ENCODE data around the gene NIPAL4. TPM values are rescaled to one million over a fixed set of nuclear protein-coding genes. Genes with fewer than 3 reads are reported as not detected.

Gene NIPAL4
- total and polyA plus RNA-seq, 2 donors (not counting 3 experiments of a cell fraction or from before 2014, with no cell fraction given): not detected

DNA sequence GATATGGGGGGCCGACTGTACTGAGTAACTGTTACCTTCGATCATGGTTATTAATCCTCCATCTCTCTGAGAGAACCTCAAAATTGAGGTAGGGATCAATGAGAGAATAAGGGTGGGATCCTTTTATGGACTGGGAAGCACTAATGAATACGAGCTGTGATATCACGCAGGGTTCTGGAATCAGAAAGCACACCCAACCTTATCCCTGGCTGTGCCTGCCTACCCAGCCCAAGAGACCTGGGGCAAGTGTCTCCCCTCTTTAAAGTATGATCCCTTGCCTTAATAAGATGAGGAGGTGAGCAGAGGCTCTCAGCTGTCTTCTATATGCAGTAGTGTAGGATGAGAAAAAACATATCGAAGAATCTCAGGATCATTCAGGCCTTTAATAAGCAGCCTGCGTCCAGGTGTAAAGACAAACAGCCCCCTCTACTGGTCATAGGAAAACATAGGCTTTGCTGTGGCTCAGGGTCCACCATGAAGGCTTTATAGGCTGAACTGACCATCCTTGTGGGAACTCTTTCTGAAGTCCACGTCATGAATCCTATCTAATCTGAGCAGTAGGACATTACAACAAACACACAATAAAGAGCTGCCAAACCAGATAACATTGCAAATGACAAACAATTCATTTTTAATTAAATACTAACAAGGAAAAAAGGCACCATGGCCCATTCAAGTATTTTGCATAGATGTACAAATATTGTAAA, 16.8 kb downstream of the NIPAL4 start:
- Histone ChIP-seq H3K9me1 (replicated peaks; ENCODE audit: control insufficient read depth, extremely low read depth, insufficient read depth, low read length) (no peaks in the 10 kb centered on the region), H3K9me3 (replicated peaks; ENCODE audit: control insufficient read depth, insufficient read depth, low read length) (no peaks in the 10 kb centered on the region), H3K4me2 (ENCODE audit: insufficient read depth, low read length) (no peak overlapping the region), H2AFZ (ENCODE audit: low read depth, low read length) (no peak overlapping the region), H3K9ac (replicated peaks; ENCODE audit: extremely low read depth, insufficient read depth, low read length) (no peak overlapping the region), H3K27ac (ENCODE audit: insufficient read depth, low read depth, low read length) (no peak overlapping the region), H3K27me3 (ENCODE audit: control insufficient read depth in 2 of 2, insufficient read depth in 2 of 2, low read length in 2 of 2) (peaks cover 0 to 2% of the 10 kb centered on the region in 2 experiments), H3K36me3 (ENCODE audit: control insufficient read depth in 2 of 2, extremely low read depth in 1 of 2, insufficient read depth in 2 of 2, low read length in 2 of 2) (no peaks in the 10 kb centered on the region), H3K4me3 (replicated peaks in 1 of 3; ENCODE audit: insufficient read depth in 1 of 3, low read depth in 1 of 3, low read length in 3 of 3) (no peak overlapping the region), H3K4me1 (ENCODE audit: control insufficient read depth, extremely low read depth, insufficient read depth, low read length) (peaks cover 6% of the 10 kb centered on the region), H4K20me1 (replicated peaks; ENCODE audit: control insufficient read depth, extremely low read depth, insufficient read depth, low read length) (no peaks in the 10 kb centered on the region), H3K79me2 (ENCODE audit: control insufficient read depth, insufficient read depth, low read length) (no peaks in the 10 kb centered on the region)
- BruUV-seq (replicated peaks): no TSS peak
- FAIRE-seq: peak; percentile 92
- CTCF ChIA-PET: interaction anchor here (0.6 to 6.1 kb wide), 9 partner anchors 31 to 242 kb away, joined by 3 to 44 read pairs (median 4); a partner anchor contains a TSS
- TF ChIP-seq EZH2 (IDR thresholded peaks at IDR 0.05; ENCODE audit: borderline replicate concordance, low read depth, low read length, severe bottlenecking): no peak
- TF ChIP-seq, protein P1, sequence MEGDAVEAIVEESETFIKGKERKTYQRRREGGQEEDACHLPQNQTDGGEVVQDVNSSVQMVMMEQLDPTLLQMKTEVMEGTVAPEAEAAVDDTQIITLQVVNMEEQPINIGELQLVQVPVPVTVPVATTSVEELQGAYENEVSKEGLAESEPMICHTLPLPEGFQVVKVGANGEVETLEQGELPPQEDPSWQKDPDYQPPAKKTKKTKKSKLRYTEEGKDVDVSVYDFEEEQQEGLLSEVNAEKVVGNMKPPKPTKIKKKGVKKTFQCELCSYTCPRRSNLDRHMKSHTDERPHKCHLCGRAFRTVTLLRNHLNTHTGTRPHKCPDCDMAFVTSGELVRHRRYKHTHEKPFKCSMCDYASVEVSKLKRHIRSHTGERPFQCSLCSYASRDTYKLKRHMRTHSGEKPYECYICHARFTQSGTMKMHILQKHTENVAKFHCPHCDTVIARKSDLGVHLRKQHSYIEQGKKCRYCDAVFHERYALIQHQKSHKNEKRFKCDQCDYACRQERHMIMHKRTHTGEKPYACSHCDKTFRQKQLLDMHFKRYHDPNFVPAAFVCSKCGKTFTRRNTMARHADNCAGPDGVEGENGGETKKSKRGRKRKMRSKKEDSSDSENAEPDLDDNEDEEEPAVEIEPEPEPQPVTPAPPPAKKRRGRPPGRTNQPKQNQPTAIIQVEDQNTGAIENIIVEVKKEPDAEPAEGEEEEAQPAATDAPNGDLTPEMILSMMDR (IDR thresholded peaks at IDR 0.05; ENCODE audit: extremely low read depth in 1 of 2, insufficient read depth in 1 of 2, low read depth in 1 of 2, low read length in 2 of 2): peak; percentile 73 to 77
- DNase-seq (ENCODE audit: low read depth, low spot score): peak; percentile 67
- intact Hi-C loops (cut with micrococcal nuclease): loop anchor here (1.0 to 2.0 kb wide), 6 partner anchors 46 to 241 kb away; no protein-coding TSS in a partner anchor
- POLR2A ChIA-PET: interaction anchor here (0.7 kb wide), 1 partner anchor 107 kb away, joined by 4 read pairs; no protein-coding TSS in a partner anchor
- dilution Hi-C loops (cut with MboI; ENCODE audit: extremely low pct_ligation_motif_present, low sequenced_read_pairs): loop anchor here (25.0 kb wide), 1 partner anchor 140 kb away; a partner anchor contains a TSS

All from endothelial cell of umbilical vein (primary cell).